HG02798 (cell line): ENCODE measurements around the gene VCX3A.
"Not testable (repeated sequence)": the region's sequence is repeated elsewhere in the genome, so short reads cannot be mapped to it uniquely, and the experiment has no call there.

ENCODE experiments used
- ATAC-seq: cut with Tn5 transposase; IDR thresholded peaks from one replicate; pipeline ENCODE4 v1.9.1; 2021; ENCODE audit warnings: mild to moderate bottlenecking; ENCODE audit not compliant: unreplicated experiment, poor library complexity

VCX3A gene

GRCh38 chrX:6535018-6535417 is at the start of gene VCX3A:
TSS of gene VCX3A (minus strand) at chrX:6535118. CDS start at chrX:6534497, 621 bp downstream.
- ATAC-seq: not testable (repeated sequence)

- no peak for ATAC-seq
Measured at GRCh38 chrX:6574762-6575161, 39.8 kb upstream of the VCX3A start.

GRCh38 chrX:6568031-6568430 is 33.1 kb upstream of the VCX3A start:
- no peak for ATAC-seq

- ATAC-seq: no peak
Measured at GRCh38 chrX:6558979-6559378, 24.1 kb upstream of the VCX3A start.

- ATAC-seq: no peak
Measured at GRCh38 chrX:6557690-6558089, 22.8 kb upstream of the VCX3A start.

- ATAC-seq: no peak
Measured at GRCh38 chrX:6550999-6551398, 16.1 kb upstream of the VCX3A start.

- no peak for ATAC-seq
Measured at GRCh38 chrX:6545712-6546111, 10.8 kb upstream of the VCX3A start.

- no peak for ATAC-seq
Measured at GRCh38 chrX:6526564-6527136, 8.3 kb downstream of the VCX3A start.

- ATAC-seq: no peak
Measured at GRCh38 chrX:6517376-6517775, 17.5 kb downstream of the VCX3A start.

- no peak for ATAC-seq
Measured at GRCh38 chrX:6506444-6506843, 28.5 kb downstream of the VCX3A start.

- no peak for ATAC-seq
Measured at GRCh38 chrX:6505960-6506359, 29.0 kb downstream of the VCX3A start.

- no peak for ATAC-seq
Measured at GRCh38 chrX:6500719-6501118, 34.2 kb downstream of the VCX3A start.

- no peak for ATAC-seq
Measured at GRCh38 chrX:6498324-6498723, 36.6 kb downstream of the VCX3A start.
